Measurements from ENCODE around the gene ATAD2B. TPM values are rescaled to one million over a fixed set of nuclear protein-coding genes. Genes with fewer than 3 reads are reported as not detected.

The ATAD2B gene
- total RNA-seq, 1 donor from 2014 or later = 68.5 TPM

DNA sequence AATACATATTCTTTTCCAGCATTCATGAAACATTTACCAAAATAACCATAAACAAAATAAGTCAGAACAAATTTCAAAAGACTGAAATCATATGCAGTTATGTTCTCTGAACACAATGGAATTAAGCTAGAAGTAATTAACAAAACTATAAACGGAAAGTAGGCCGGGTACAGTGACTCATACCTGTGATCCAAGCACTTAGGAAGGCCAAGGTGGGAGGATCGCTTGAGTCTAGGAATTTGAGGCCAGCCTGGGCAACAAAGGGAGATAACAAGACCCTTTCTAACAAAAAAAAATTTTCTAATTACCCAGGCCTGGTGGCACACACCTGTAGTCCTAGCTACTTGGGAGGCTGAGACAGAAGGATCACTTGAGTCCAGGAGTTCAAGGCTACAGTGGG lies 14.9 kb downstream of the ATAD2B start:
- DNase-seq = no peak

DNA sequence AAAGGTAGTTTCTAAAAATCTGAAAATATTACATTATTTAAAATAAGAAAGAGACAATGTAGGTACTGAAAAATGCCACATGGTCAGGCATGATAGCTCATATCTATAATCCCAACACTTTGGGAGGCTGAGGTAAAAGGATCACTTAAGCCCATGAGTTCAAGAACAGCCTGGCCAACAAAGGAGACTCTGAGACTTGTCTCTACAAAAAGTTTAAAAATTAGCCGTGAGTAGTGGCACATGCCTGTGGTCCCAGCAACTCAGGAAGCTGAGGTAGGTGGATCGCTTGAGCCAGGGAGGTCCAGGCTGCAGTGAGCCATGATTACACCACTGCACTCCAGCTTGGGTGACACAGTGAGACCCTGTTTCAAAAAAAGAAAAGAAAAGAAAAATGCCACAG lies 21.8 kb downstream of the ATAD2B start:
- DNase-seq = no peak

DNA sequence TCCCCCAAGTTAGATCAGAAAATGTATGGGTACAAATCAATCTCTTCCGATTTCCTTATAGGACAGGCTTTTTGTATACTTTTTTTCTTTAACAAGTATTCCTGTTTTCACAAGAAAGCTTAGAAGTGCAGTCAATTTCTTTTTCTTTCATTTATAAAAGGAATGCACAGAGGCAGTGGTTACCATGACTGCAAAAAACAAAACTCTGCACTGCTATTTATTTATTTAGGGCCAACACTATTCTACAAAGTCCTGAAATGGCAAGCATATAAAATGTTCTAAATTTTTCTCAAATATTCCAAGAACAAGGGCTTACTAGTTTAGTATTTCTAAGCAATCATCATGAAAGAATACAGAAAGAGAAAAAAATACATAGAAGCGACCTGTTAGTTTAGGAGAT lies 22.2 kb downstream of the ATAD2B start:
- DNase-seq = no peak

DNA sequence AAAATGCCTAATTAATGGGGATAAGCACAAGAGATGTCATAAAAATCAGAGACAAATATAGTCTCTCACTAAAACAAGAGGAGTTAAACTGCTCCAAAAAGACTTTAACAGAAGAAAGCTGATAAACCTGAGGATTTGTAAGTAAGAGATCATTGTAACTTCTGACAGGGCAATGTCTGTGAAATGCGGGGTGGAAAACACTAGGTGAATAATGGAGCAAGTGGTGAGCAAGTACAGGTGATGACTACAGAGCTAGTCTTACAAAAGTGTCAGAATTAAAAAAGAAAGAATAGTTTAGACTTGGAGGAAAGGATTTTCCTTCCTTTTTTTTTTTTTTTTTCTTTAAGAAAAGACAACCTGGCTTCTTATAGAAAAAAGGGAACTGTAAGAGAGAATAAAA lies 22.7 kb downstream of the ATAD2B start:
- no peak for DNase-seq

DNA sequence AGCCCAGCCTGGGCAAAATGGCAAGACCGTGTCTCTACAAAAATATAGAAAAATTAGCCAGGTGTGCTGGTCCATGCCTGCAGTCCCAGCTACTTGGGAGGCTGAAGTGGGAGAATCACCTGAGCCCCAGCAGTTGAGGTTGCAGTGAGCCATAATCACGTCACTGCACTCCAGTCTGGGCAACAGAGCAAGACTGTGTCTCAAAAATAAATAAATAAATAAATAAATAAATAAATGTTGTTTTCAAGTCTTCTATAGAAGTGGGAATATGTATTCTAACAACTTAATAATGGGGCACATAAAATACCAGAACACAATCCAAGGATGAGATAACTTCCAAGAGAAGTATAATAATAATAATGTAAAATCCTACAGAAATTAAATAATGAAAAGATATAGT lies 23.9 kb downstream of the ATAD2B start:
- DNase-seq = no peak

DNA sequence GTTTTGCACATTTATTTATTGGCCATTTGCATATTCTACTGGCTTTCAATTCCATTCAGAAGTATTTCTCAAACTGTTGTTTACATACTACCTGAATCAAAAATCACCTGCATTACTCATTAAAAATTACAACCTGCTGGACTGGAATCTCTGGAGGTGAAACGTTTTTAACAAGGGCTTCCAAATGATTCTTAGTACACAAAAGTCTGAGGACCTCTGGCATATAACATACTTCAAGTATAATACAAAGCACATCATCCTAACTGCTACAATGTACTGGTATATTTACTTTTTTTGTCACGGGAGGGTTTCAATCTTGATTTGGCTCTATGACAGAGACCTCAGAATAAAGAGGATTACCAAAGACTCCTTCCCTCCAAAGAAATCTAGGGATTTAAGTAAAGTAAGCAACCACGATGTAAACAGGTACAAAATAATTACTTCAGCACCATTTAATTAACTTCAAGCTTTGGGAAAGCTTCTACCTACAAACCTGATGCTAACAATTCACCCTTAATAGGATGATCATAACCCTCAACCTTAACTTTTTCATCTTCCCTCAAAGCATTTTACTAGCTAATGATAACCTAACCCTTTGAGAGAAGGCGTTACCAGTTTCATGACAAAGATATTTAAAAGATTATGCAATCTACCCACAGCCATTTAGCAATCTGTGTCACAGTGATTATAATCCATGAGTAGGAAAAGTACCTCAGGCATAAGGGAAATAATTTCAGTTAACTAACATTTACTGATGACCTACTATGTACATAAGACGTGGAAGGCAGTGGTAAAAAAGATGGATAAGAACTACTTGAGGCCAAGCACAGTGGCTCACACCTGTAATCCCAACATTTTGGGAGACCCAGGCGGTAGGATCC lies 24.7 kb downstream of the ATAD2B start:
- DNase-seq = no peak

DNA sequence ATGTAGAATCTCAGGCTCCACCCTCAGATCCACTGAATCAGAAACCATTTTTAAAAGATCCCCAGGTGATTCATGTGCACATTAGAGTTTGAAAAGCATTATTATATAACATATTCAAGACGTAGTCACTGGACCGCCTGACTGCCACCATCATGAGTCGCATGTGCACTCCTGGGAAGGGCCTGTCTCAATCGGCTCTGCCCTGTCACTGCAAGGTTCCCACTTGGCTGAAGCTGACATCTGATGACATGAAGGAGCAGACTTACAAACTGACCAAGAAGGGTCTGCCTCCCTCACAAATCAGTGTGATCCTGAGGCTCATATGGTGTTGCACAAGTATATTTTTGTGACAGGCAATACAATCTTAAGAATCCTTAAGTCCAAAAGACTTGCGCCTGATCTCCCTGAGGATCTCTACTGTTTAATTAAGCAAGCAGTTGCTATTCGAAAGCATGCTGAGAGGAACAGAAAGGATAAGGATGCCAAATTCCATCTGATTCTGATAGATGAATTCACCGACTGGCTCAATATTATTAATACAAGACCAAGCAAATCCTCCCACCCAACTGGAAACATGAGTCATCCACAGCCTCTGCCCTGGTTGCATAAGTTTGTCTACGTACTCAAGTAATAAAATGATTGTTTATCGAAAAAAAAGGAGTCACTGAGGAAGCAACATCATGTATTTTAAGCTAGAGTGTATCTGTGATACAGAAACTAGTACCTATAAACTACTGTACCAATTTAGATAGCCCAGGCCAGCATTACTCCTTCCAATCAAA lies 26.2 kb downstream of the ATAD2B start:
- DNase-seq = no peak

DNA sequence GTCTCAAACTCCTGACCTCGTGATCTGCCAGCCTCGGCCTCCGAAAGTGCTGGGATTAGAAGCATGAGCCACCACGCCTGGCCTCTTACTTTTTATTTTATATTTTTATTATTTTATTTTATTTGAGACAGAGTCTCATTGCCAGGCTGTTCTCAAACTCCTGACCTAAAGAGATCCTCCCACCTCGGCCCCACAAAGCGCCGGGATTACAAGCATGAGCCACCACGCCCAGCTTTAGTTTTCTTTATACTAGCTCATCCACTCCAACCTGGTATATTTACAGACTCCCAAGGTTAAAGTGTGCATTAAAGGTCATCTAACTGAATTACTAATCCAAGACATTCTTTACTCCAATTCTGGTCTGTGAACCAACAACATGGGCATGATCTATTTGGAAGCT lies 26.8 kb downstream of the ATAD2B start:
- no peak for DNase-seq

DNA sequence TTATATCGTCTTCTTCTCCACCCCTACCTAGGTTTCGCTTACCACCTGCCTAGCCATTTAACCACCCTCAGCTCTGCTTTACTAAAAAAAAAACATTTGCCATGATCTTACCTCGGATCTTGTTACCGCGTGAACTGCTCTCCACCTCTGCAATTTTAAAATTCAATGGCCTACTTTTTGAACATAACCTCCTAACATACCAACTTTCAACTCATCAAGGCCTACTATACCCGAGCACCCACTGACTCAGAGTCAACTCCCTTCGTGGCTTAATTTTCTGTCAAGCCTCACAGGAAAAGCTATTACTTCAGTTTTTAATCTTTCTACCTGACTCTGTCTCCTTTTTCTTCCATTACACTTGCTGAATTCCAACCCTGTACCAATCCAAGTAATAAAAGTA lies 55.7 kb downstream of the ATAD2B start:
- DNase-seq = no peak

DNA sequence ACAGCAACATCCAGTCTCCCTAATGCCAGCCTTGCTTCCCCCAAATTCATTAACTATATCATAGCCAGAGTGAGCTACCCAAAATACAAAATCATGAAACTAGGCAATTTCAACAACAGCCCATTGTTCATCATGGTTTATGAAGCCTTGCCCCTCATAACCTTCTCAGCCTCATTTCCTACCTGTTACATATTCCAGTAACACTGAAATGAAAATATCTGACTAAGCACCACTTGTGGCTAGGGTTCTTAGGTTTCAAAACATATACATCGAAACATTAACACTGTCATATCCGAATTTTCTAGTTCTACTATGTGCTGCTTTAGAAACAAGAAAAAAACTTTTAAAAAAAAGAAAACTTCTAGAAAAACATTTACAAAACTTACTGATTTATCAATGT lies 59.5 kb downstream of the ATAD2B start:
- no peak for DNase-seq

DNA sequence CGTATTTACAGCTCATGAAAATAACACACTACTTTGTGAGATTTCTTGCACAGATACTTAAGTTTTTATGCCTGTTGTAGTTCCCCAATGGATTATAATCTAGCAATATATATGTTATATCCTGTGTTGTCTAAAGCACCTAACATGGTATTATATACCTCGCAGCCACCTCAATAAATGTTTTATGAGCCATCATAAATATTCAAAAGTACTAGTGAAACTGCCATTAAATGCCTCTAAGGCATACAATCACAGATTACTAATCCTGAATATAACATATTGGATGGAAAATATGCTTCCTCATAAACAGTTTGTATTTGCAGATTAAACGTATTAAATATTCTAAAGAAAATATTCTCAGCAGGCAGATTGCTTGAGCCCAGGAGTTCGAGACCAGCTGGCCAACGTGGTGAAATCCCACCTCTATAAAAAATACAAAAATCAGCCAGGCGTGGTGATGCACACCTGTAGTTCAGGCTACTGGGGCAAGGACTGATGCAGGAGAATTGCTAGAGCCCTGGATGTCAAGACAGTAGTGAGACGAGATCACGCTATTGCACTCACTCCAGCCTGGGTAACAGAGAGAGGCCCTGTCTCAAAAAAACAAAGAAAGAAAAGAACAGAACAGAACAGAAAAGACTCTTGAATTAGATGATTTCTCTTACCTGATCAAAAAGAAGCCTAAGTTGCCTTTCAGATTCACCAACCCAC lies 64.1 kb downstream of the ATAD2B start:
- no peak for DNase-seq

DNA sequence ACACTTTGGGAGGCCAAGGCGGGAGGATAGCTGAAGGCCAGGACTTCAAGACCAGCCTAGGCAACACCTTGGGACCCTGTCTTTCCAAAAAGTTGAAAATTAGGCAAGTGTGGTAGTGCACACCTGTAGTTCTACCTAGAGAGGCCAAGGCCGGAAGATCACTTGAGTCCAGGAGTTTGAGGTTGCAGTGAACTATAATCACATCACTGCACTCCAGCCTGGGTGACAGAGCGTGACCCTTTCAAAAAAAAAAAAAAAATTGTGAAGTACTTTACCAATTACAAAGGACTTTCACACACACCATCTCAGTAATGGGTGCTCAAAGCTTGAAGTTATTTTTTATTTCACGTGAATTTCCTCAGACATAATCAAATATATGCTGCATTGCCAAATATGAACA lies 65.0 kb downstream of the ATAD2B start:
- no peak for DNase-seq

DNA sequence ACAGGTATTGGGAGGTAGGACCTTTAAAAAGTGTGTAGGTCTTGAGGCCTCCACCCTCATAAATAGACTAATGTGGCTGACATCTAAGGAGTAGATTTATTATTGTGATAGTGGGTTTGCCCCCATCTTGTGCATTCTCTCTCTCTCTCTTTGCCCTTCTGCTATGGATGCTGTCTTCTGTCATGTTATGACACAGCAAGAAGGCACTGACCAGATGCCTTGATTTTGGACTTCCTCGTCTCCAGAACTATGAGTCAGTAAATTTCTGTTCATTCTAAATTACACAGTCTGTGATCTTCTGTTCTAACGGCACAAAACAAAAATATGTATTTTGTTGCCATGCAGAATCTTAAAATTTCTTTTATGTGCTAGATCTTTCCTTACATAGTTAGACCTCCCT lies 66.9 kb downstream of the ATAD2B start:
- DNase-seq = no peak

DNA sequence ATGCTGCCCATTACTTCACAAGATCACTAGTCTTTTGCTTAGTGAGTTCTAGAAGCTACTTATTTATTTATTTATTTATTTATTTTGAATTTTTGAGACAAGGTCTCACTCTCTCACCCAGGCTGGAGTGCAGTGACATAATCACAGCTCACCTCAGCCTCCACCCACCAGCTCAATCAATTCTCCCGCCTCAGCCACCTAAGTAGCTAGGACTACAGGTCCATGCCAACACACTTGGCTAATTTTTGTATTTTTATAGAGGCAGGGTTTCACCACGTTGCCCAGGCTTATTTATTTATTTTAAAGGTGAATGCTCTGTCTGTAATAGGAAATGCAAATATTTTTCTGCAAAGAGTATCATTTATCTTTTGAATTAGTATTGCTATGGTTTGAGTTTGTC lies 67.7 kb downstream of the ATAD2B start:
- DNase-seq = no peak

DNA sequence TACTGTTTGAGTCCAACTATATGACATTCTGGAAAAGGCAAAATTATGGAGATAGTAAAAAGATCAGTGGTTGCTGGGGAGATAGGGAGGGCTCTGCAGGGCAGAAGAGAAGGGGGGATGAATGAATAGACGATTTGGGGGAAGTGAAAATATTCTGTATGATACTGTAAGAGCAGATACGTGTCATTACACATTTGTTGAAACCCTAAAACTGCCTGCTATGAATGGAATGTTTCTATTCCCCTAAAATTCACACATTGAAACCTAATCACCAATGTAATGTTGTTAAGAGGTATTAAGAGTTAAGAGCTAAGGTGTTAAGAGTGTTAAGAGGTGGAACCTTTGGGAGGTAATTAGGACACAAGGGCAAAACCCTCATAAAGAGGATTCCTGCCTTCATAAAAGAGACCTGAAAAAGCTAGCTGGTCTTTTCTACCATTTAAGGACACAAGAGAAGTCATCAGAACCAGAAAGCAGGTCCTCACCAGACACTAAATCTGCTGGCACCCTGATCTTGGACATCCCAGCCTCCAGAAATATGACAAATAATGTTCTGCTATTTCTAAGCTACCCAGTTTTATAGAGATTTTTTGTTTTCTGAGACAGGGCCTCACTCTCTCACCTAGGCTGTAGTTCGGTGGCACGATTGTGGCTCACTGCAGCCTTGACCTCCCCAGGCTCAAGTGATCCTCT lies 76.2 kb downstream of the ATAD2B start:
- no peak for DNase-seq

DNA sequence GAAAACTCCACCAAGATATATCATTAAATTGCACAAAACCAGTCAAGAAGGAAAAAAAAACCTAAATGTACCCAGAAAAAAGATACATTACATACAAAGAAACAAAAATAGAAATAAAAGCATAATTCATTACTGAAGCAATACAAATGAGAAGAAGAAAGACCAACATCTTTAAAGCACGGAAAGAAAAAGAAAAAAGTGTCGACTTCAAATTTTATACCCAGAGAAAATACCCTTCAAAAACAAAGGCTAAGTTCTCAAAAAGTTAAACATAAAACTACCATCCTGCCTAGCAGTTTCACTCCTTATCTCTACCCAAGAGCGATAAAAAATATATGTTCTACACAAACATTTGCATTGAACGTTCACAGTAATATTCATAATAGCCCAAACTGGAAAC lies 82.0 kb downstream of the ATAD2B start:
- DNase-seq = no peak

DNA sequence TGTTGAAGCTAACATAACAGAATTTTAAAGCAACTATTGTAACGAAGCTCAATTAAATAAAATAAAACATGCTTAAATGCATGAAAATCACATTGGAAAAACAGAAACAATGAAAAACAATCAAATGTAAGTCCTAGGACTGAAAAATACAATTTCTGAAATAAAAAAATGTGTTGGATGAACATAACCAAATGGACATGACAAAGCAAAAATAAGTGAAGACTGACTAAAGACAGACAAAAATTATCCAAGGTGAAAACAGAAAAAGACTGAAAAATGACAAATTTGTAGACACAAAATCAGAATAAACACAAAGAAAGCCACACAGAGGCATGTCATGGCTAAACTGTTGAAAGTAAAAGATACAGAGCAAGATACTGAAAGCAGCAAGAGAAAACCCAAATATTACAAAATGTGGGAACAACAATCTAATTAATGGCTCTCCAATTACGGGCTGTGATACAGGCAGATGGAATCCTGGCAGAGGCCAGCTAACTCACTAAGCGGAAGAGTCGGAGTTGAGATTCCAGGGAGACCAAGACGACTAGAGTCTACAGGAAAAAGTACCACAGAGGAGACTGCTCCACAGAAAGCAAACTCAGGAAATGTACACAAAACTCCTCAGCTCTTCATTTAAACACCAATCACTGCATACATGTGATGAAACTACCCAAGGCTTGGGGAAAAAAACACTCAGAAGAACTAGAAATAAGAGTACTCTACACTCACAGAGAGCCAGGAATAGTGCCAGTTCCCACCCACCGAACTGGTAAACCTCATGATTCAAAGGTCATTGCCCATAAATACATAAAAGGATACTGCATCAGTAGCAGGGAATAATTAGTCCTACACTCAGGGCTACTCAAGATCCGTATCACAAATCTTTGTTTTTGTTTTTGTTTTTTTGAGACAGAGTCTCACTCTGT lies 83.6 kb downstream of the ATAD2B start:
- DNase-seq = no peak

DNA sequence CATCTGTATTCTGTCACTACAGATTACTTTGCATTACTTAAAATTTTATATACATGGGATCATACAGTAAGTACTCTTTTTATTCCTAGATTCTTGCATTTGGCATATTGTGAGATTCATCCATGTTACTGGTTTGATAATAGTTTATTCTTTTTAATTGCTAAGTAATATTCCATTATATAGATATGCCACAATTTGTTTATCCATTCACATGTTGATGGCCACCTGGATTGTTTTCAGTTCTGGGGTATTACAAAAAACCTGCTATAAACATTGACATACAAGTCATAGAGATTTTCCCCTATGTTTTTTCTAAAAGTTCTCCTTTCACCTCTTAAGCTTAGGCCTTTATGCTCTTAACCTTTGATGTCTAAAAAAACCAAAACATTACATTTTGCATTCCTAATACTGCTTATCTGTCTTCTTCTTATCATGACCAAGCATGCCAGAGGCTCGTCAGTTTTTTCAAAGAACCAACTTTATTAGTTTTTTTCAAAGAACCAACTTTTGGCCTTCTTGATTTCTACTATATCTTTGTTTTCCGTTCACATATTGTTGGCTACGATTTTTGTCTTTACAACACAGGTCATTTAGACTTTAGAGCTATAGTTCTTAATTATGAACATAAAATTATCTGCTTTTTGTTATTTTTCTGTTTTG lies 86.9 kb downstream of the ATAD2B start:
- no peak for DNase-seq

DNA sequence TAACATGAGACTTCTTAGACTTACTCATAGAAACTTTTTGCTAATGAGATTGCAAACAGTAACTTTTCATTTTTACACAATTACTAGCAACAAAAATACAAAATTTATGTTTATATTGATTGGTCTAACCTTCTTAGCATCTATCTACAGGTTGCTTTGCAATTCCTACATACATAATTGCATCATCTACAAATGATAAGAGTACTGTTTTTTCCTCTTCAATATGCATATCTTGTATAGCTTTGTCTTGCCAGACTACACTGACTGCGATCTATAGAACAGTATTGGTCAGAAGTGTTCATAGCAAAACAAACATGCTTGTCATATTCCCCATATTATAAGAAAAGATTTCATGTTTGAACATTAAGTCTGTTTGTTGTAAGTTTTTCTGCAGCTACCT lies 87.9 kb downstream of the ATAD2B start:
- no peak for DNase-seq

DNA sequence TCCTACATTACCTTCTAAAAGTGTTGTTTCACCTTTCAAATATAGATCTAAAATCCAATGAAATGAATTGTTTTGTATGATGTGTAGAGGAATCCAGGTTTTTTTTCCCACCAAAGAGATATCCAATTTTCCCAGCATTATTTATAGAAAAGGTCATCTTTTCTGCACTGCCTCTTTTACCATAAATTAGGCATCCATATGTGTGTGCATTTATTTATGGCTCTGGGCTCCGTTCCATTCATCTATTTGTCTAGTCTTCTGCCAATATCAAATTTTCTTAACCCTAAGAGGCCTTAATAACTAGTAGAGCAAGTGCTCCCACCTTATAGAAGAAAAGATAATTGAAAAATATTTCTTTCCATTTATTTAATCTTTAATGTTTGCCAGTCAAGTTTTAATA lies 88.3 kb downstream of the ATAD2B start:
- no peak for DNase-seq

DNA sequence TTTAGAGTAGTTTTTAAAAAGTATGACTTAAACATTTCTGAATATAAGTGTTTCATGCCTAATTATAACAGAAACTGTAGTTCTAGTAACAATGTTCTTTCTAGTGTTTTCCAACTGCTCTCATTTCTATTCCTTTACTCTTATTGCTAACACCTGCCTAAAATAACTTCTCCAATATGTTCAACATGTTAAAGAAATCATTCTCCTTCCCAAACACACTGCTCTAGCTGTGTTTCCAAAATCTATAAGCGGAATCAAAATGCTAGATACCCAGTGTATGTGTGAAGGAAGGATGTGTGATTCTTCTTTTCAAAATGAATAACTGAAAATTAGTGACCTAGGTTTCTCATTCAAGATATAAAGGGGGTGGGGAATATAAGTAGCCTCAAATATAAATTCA lies 89.1 kb downstream of the ATAD2B start:
- no peak for DNase-seq

Data from occipital lobe (tissue), 2 donors.